HCT116 (cell line): ENCODE data around the gene NGEF. TPM values are rescaled to one million over a fixed set of nuclear protein-coding genes. Genes with fewer than 3 reads are reported as not detected.

Source experiments
- ATAC-seq: fragments of 200-7000 bp; cut with Tn5 transposase; 2 replicates; pipeline ENCODE4 v1.9.1; 2020; ENCODE audit warnings: mild to moderate bottlenecking, moderate library complexity
- BruUV-seq: library from RNA; stranded (reverse); fragments of 400-500 nt; replicated peaks from 2 replicates; lab custom pipeline; 2021; lab: Mats Ljungman, UMichigan
- CTCF ChIA-PET: fragments of 300-600 bp; sonication (Branson Sonifier 250); formaldehyde crosslinking; loops from one replicate; lab custom pipeline; 2021; ENCODE audit warnings: antibody characterized with exemption; lab: Charles Lee
- POLR2A ChIA-PET: fragments of 300-600, 350-600 bp; sonication (Branson Sonifier 250); formaldehyde crosslinking; loops from one replicate; lab custom pipeline; 2021; ENCODE audit warnings: antibody characterized with exemption; lab: Charles Lee
- RAD21 ChIA-PET, 2 experiments: fragments of 300-600 bp; sonication (Branson Sonifier 250); formaldehyde crosslinking; loops; one replicate each; lab custom pipeline; 2023; ENCODE audit warnings: low total read pairs in 2 of 2; ENCODE audit not compliant: uncharacterized antibody in 2 of 2, unreplicated experiment in 2 of 2, low non-redundant PET in 1 of 2; lab: Charles Lee
- DNase-seq: peaks from one replicate; pipeline ENCODE4 v3.0.0-alpha.2; 2010; ENCODE audit warnings: low read depth, low spot score
- H2AFZ ChIP-seq: fragments of 200-600 bp; shearing (Covaris generic), sonication (generic); 2 replicates; pipeline ENCODE4 v1.6.1; 2017; ENCODE audit warnings: low read depth, mixed run types, mixed read lengths, antibody characterized with exemption, low read length; ENCODE audit not compliant: poor library complexity, severe bottlenecking
- H3K27ac ChIP-seq: 2 replicates; pipeline ENCODE4 v1.5.1; 2012; ENCODE audit warnings: low read depth, low read length
- H3K27me3 ChIP-seq: fragments of 200-600 bp; sonication (generic); 2 replicates; pipeline ENCODE4 v1.6.1; 2016; ENCODE audit warnings: mixed run types, low read length, mixed read lengths; ENCODE audit not compliant: insufficient read depth
- H3K36me3 ChIP-seq, 2 experiments: fragments of 200-500 bp in 1 of 2; fragments of 200-600 bp in 1 of 2; sonication (Bioruptor generic) in 1 of 2; sonication (generic) in 1 of 2; 2 replicates each; pipeline versions ENCODE4 v1.5.1 to v1.6.1; 2014 to 2016; ENCODE audit warnings: low read length in 2 of 2, inconsistent platforms in 1 of 2, mixed read lengths in 1 of 2, mixed run types in 1 of 2; ENCODE audit not compliant: insufficient read depth in 2 of 2, control insufficient read depth in 1 of 2
- H3K4me1 ChIP-seq, 2 experiments: fragments of 200-600 bp in 1 of 2; sonication (generic) in 1 of 2; 2 replicates each; pipeline versions ENCODE4 v1.5.1 to v1.6.1; 2012 to 2017; ENCODE audit warnings: low read length in 2 of 2, inconsistent platforms in 1 of 2, mild to moderate bottlenecking in 1 of 2, mixed read lengths in 1 of 2, mixed run types in 1 of 2, moderate library complexity in 1 of 2; ENCODE audit not compliant: insufficient read depth in 2 of 2, control insufficient read depth in 1 of 2
- H3K4me2 ChIP-seq: fragments of 200-600 bp; sonication (generic); 2 replicates; pipeline ENCODE4 v1.6.1; 2017; ENCODE audit warnings: mixed run types, low read length, mixed read lengths
- H3K4me3 ChIP-seq, 2 experiments: fragments of 200-600 bp in 1 of 2; sonication (generic) in 1 of 2; replicated peaks in 1 of 2; 2 replicates each; pipeline ENCODE4 v1.5.1; 2011 to 2016; ENCODE audit warnings: low read length in 2 of 2, control low read depth in 1 of 2, low read depth in 1 of 2, mild to moderate bottlenecking in 1 of 2, mixed read lengths in 1 of 2, mixed run types in 1 of 2
- H3K79me2 ChIP-seq: fragments of 200-600 bp; sonication (generic); 2 replicates; pipeline ENCODE4 v1.6.1; 2017; ENCODE audit warnings: mild to moderate bottlenecking, mixed run types, low read length, moderate library complexity, mixed read lengths; ENCODE audit not compliant: insufficient read depth
- H3K9ac ChIP-seq: fragments of 200-600 bp; sonication (generic); 2 replicates; pipeline ENCODE4 v1.6.1; 2016; ENCODE audit warnings: low read length, mixed read lengths
- H3K9me2 ChIP-seq: fragments of 200-600 bp; sonication (generic), shearing (Covaris generic); 2 replicates; pipeline ENCODE4 v1.6.1; 2017; ENCODE audit warnings: mixed run types, mild to moderate bottlenecking, moderate library complexity; ENCODE audit not compliant: insufficient read depth
- H3K9me3 ChIP-seq, 2 experiments: fragments of 200-500 bp in 1 of 2; fragments of 200-600 bp in 1 of 2; sonication (Bioruptor generic) in 1 of 2; sonication (generic) in 1 of 2; 2 replicates each; pipeline ENCODE4 v1.6.1; 2014 to 2017; ENCODE audit warnings: low read length in 2 of 2, mixed read lengths in 2 of 2, inconsistent platforms in 1 of 2, low read depth in 1 of 2, mild to moderate bottlenecking in 1 of 2, mixed run types in 1 of 2, moderate library complexity in 1 of 2; ENCODE audit not compliant: control insufficient read depth in 1 of 2, insufficient read depth in 1 of 2
- H4K20me1 ChIP-seq: fragments of 200-600 bp; sonication (generic), shearing (Covaris generic); 2 replicates; pipeline ENCODE4 v1.6.1; 2017; ENCODE audit warnings: mixed run types, mild to moderate bottlenecking, moderate library complexity; ENCODE audit not compliant: insufficient read depth
- CEBPB ChIP-seq: IDR thresholded peaks from 2 replicates; pipeline ENCODE4 v1.6.1; 2012; ENCODE audit warnings: low read depth
- EZH2 ChIP-seq: fragments of 200-600 bp; sonication (generic); IDR thresholded peaks from 2 replicates; pipeline ENCODE4 v1.6.1; 2017; ENCODE audit warnings: antibody characterized with exemption, mixed run types
- FOSL1 ChIP-seq: IDR thresholded peaks from 2 replicates; pipeline ENCODE4 v1.6.1; 2012; ENCODE audit warnings: low read depth
- JUND ChIP-seq: IDR thresholded peaks from 2 replicates; pipeline ENCODE4 v1.6.1; 2012
- POLR2A ChIP-seq: IDR thresholded peaks from 2 replicates; pipeline ENCODE4 v1.7.0; 2011; ENCODE audit warnings: borderline replicate concordance; ENCODE audit not compliant: insufficient read depth, insufficient read length; ENCODE audit errors: extremely low read depth
- POLR2AphosphoS5 ChIP-seq: IDR thresholded peaks from 2 replicates; pipeline ENCODE4 v1.6.1; 2011; ENCODE audit warnings: mild to moderate bottlenecking, low read depth, low read length, moderate library complexity
- SRF ChIP-seq: IDR thresholded peaks from 2 replicates; pipeline ENCODE4 v1.6.1; 2012; ENCODE audit warnings: low read depth
- YY1 ChIP-seq: IDR thresholded peaks from 2 replicates; pipeline ENCODE4 v1.6.1; 2011; ENCODE audit warnings: low read length, low read depth, moderate library complexity, mild to moderate bottlenecking; ENCODE audit not compliant: insufficient replicate concordance; ENCODE audit errors: extremely low read depth
- intact Hi-C: fragments of 100-400 bp; cut with micrococcal nuclease; formaldehyde crosslinking; loops from 2 replicates; pipeline ENCODE4 v1.10.0; 2022
- total RNA-seq: library from RNA; stranded (reverse); gene quantifications from one replicate; pipeline ENCODE4 v1.2.1, GENCODE V29; 2021; ENCODE audit not compliant: unreplicated experiment
- TF ChIP-seq, protein P1 (sequence below): IDR thresholded peaks from 2 replicates; pipeline ENCODE4 v1.6.1; 2012
- TF ChIP-seq, protein P2 (sequence below): IDR thresholded peaks from 2 replicates; pipeline ENCODE4 v1.6.1; 2012; ENCODE audit warnings: low read depth

Gene NGEF
- total RNA-seq, 1 experiment from 2014 or later: 12.6 TPM

DNA sequence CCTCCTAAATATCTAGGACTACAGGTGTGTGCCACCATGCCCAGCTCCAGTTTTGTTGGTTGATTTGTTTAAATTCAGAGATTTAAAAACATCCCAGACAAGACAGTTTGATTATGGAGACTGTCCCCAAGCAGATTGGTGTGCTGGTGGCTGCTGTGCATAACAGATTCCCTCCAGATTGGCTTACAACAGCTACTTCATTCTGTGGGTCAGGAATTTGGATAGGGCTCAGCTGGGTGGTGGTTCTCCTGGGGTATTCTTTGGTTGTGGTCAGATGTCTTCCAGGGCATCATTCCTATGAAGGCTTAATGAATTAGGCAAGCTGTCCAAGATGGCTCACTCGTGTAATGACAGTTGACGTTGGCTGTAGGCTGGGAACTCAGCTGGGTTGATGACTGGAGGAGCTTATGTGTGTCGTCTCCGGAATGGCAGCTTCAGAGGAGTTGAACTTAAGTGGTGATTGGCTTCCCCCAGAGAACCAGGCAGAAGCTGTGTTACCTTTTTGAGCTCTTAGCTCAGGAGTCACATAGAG lies 153.6 kb downstream of the NGEF start (continued):
- TF ChIP-seq EZH2 (no peak), FOSL1 (no peak), POLR2A (no peak)
- TF ChIP-seq, protein P1, sequence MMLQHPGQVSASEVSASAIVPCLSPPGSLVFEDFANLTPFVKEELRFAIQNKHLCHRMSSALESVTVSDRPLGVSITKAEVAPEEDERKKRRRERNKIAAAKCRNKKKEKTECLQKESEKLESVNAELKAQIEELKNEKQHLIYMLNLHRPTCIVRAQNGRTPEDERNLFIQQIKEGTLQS: no peak
- TF ChIP-seq, protein P2, sequence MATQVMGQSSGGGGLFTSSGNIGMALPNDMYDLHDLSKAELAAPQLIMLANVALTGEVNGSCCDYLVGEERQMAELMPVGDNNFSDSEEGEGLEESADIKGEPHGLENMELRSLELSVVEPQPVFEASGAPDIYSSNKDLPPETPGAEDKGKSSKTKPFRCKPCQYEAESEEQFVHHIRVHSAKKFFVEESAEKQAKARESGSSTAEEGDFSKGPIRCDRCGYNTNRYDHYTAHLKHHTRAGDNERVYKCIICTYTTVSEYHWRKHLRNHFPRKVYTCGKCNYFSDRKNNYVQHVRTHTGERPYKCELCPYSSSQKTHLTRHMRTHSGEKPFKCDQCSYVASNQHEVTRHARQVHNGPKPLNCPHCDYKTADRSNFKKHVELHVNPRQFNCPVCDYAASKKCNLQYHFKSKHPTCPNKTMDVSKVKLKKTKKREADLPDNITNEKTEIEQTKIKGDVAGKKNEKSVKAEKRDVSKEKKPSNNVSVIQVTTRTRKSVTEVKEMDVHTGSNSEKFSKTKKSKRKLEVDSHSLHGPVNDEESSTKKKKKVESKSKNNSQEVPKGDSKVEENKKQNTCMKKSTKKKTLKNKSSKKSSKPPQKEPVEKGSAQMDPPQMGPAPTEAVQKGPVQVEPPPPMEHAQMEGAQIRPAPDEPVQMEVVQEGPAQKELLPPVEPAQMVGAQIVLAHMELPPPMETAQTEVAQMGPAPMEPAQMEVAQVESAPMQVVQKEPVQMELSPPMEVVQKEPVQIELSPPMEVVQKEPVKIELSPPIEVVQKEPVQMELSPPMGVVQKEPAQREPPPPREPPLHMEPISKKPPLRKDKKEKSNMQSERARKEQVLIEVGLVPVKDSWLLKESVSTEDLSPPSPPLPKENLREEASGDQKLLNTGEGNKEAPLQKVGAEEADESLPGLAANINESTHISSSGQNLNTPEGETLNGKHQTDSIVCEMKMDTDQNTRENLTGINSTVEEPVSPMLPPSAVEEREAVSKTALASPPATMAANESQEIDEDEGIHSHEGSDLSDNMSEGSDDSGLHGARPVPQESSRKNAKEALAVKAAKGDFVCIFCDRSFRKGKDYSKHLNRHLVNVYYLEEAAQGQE: no peak
- TF ChIP-seq, all 23 proteins: peak for 0

DNA sequence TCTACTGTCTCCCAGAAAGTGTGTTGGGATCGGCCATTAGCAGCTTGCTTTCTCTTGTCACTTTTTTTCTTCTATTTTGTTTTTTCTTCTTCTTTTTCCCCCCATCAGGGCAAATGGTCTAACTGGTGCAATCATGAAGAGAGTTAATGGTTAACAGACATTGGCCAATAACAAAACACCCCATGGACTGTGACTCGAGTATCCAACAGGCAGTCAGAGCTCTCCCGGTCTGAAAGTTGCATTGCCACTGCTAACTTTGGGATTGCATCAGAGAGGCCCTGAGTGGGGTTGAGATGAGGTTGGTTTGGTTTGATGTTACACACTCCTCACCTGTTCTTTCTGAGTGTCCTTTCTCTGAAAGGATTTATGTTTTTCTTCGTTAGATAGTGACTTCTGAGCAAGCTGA lies 155.9 kb downstream of the NGEF start:
- Histone ChIP-seq H3K79me2 (no peaks in the 10 kb centered on the region), H3K27me3 (no peaks in the 10 kb centered on the region), H3K4me3 (no peak overlapping the region), H3K9ac (no peak overlapping the region), H2AFZ (no peak overlapping the region), H4K20me1 (no peaks in the 10 kb centered on the region), H3K4me1 (peaks cover 48 to 56% of the 10 kb centered on the region in 2 experiments), H3K36me3 (peaks cover 12 to 20% of the 10 kb centered on the region in 2 experiments; a peak in 2 of 4 replicates), H3K9me3 (no peaks in the 10 kb centered on the region), H3K9me2 (no peaks in the 10 kb centered on the region), H3K4me2 (peak overlapping the region; percentile 49; the same call in 1 of the 2 replicates), H3K27ac (no peak overlapping the region)
- intact Hi-C loops: no loop called here
- no peak for ATAC-seq
- BruUV-seq: TSS peak; percentile 48
- DNase-seq: no peak
- ChIA-PET POLR2A (no interaction called here), CTCF (no interaction called here), RAD21 (no interaction called here)
- TF ChIP-seq POLR2AphosphoS5: no peak
- TF ChIP-seq CEBPB: peak; percentile 85
- no peak for TF ChIP-seq JUND
- TF ChIP-seq FOSL1: no peak
- TF ChIP-seq EZH2: no peak
- no peak for TF ChIP-seq SRF
- no peak for TF ChIP-seq YY1
